Activated T-cell treated with anti-CD3 and anti-CD28 coated beads, Interleukin-2, amount 50 U/mL, for 72 hours (primary cell): Measurements from ENCODE around the gene UBE2O. TPM values are rescaled to one million over a fixed set of nuclear protein-coding genes. Genes with fewer than 3 reads are reported as not detected.

Experiments used
- ATAC-seq, 2 donors: fragments of 150-1000 bp; cut with Tn5 transposase; replicated peaks in 1 of 2; 2 replicates each; pipeline ENCODE4 v1.10.0; 2021; ENCODE audit warnings: moderate library complexity in 2 of 2, mild to moderate bottlenecking in 1 of 2
- DNase-seq, 2 donors: peaks; one replicate each; pipeline ENCODE4 v3.0.0; 2021 to 2022; ENCODE audit warnings: mixed read lengths in 1 of 2
- H3K27ac Mint-ChIP-seq: one replicate; pipeline ENCODE4 v1.8.0; 2022; ENCODE audit warnings: mild to moderate bottlenecking, moderate library complexity, mixed read lengths
- H3K27me3 Mint-ChIP-seq: one replicate; pipeline ENCODE4 v1.8.0; 2022; ENCODE audit warnings: low read depth, mixed read lengths
- H3K36me3 Mint-ChIP-seq, 2 donors: one replicate each; pipeline ENCODE4 v1.8.0; 2022; ENCODE audit warnings: mixed read lengths in 2 of 2, mild to moderate bottlenecking in 1 of 2; ENCODE audit not compliant: insufficient read depth in 2 of 2
- H3K4me1 Mint-ChIP-seq: one replicate; pipeline ENCODE4 v1.8.0; 2022; ENCODE audit warnings: low read depth, mixed read lengths
- H3K4me3 Mint-ChIP-seq, 2 donors: one replicate each; pipeline ENCODE4 v1.8.0; 2022; ENCODE audit warnings: mild to moderate bottlenecking in 2 of 2, mixed read lengths in 2 of 2, moderate library complexity in 2 of 2
- H3K9me3 Mint-ChIP-seq, 2 donors: one replicate each; pipeline ENCODE4 v1.8.0; 2022; ENCODE audit warnings: mixed read lengths in 2 of 2
- total RNA-seq, 2 donors: library from RNA; stranded (reverse); gene quantifications; one replicate each; pipeline ENCODE4 v1.2.3, GENCODE V29; 2022

The UBE2O gene
- total RNA-seq, 2 donors from 2014 or later, result 21.5 to 22.8 TPM

GRCh38 chr17:76390003-76390421 is 62.9 kb downstream of the UBE2O start:
- Mint-ChIP-seq H3K36me3 (no peaks in the 10 kb centered on the region), H3K27ac (no peak overlapping the region), H3K4me3 (no peak overlapping the region), H3K27me3 (no peaks in the 10 kb centered on the region), H3K4me1 (peaks cover 11% of the 10 kb centered on the region), H3K9me3 (no peaks in the 10 kb centered on the region)
- ATAC-seq (no peak), DNase-seq (no peak)

DNA sequence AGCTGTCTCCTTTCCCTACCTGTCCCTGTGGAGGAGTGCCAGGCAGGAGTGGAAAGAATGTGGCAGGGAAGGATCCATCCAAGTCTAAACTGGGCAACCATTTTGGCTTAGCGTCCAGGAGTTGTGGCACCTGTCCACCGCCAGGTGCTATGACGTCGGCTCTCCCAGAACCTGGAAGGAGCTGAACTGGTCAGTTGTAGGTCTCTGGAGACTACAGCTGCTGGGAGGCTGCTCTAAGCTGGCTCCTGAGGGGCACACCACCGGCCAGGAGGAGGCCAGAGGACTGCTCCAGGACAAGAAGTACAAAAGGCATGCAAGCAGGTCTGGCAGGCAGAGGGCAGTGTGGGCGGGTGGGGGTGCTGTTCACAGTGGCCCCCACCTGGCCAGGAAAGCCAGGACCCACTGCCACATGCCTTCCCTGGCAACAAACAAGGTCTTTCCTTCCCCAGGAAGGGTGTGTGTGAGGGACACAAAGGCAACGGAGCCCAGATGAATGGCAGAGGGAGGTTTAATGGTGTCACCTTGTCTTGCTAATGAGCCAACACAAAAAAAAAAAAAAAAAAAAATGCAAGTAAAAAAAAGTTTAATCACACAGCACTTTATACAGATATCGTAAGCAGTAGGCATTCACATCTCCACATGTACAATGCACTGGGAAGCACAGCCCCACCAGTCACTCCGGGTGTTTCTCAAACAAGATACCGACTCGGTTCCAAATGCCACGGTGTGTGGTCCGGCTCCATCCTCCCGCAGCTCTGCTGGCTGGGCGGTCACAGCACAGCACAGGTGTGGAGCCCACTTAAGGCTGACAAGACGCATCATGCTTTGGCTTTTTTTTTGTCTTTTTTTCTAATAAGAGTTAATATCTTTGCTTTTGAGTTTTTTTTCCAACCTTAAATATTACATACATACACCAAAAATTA is 63.7 kb downstream of the UBE2O start:
- no peak overlapping the region for H3K4me3 Mint-ChIP-seq
- H3K36me3 Mint-ChIP-seq, result no peaks in the 10 kb centered on the region
- H3K9me3 Mint-ChIP-seq, result no peaks in the 10 kb centered on the region
- H3K27me3 Mint-ChIP-seq, result no peaks in the 10 kb centered on the region
- DNase-seq (no peak), ATAC-seq (no peak)
- peaks cover 11% of the 10 kb centered on the region for H3K4me1 Mint-ChIP-seq
- H3K27ac Mint-ChIP-seq, result no peak overlapping the region

DNA sequence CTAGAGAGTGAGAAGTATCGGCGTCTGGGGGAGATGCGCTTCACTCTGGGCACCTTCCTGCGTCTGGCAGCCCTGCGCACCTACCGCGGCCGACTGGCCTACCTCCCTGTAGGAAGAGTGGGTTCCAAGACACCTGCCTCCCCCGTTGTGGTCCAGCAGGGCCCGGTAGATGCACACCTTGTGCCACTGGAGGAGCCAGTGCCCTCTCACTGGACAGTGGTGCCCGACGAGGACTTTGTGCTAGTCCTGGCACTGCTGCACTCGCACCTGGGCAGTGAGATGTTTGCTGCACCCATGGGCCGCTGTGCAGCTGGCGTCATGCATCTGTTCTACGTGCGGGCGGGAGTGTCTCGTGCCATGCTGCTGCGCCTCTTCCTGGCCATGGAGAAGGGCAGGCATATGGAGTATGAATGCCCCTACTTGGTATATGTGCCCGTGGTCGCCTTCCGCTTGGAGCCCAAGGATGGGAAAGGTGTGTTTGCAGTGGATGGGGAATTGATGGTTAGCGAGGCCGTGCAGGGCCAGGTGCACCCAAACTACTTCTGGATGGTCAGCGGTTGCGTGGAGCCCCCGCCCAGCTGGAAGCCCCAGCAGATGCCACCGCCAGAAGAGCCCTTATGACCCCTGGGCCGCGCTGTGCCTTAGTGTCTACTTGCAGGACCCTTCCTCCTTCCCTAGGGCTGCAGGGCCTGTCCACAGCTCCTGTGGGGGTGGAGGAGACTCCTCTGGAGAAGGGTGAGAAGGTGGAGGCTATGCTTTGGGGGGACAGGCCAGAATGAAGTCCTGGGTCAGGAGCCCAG is 65.8 kb downstream of the UBE2O start:
- Mint-ChIP-seq H3K27ac (no peak overlapping the region), H3K4me1 (peaks cover 15% of the 10 kb centered on the region), H3K27me3 (no peaks in the 10 kb centered on the region), H3K9me3 (no peaks in the 10 kb centered on the region), H3K4me3 (peak overlapping the region; percentile 75 to 79), H3K36me3 (peaks cover 0 to 1% of the 10 kb centered on the region in 2 donors)
- DNase-seq (no peak), ATAC-seq (no peak)

- peak; percentile 26 to 31 for ATAC-seq
- Mint-ChIP-seq H3K27ac (no peak overlapping the region), H3K27me3 (no peaks in the 10 kb centered on the region), H3K36me3 (peaks cover 0 to 1% of the 10 kb centered on the region in 2 donors), H3K4me1 (peaks cover 15% of the 10 kb centered on the region), H3K9me3 (no peaks in the 10 kb centered on the region), H3K4me3 (peak overlapping the region; percentile 75 to 79)
- DNase-seq, result peak; percentile 89 to 93
Measured at GRCh38 chr17:76385892-76386786, 66.8 kb downstream of the UBE2O start.

DNA sequence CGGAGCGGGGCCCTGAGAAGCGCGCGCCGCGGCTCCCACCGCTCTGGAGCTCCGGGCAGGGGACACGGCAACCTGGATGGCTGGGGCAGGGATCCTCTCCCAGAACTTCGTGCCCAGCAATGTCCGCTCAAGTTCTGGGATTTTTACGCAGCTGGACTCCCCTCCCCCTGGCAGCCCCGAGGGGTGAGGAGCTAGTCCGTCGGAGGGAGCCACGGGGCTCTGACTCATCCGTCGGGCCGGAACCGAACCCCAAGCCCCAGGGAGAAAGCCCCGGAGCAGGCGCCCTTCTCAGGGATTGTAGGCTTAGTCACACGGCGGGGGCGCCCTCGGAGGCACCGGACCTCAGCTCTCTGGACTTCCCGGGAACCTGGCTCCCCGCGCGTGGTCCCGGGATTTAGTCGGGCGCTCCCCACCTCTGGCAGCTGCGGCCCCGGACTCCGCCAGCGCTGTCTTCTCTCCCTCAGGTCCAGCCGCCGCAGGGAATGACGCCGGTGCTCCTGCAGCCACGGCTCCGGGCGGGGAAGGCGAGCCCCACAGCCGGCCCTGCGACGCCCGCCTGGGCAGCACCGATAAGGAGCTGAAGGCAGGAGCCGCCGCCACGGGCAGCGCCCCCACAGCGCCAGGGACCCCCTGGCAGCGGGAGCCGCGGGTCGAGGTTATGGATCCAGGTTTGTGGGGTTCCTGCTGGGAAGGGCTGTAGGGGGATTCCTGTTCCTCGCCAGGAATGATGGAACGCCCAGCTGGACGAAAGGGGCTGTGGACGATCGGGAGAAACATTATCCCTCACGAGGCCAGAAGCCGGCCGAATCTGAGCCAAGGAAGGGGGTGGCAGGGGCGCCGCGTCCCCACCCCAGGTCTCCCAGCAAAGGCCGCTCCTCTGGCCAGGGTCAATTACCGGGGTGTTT is 67.7 kb downstream of the UBE2O start:
- DNase-seq (peak; percentile 59 to 67), ATAC-seq (peak; percentile 23 to 26)
- Mint-ChIP-seq H3K27me3 (no peaks in the 10 kb centered on the region), H3K4me3 (peak overlapping the region; percentile 75 to 79), H3K9me3 (no peaks in the 10 kb centered on the region), H3K36me3 (peaks cover 0 to 1% of the 10 kb centered on the region in 2 donors), H3K4me1 (peaks cover 15% of the 10 kb centered on the region), H3K27ac (no peak overlapping the region)

- no peaks in the 10 kb centered on the region for H3K9me3 Mint-ChIP-seq
- peak within 1 kb of the TSS; percentile 30 for H3K27ac Mint-ChIP-seq
- DNase-seq (peak; percentile 80 to 86), ATAC-seq (peak; percentile 76 to 77)
- H3K27me3 Mint-ChIP-seq, result no peaks in the 10 kb centered on the region
- peaks cover 15% of the 10 kb centered on the region for H3K4me1 Mint-ChIP-seq
- H3K36me3 Mint-ChIP-seq, result peaks cover 0 to 1% of the 10 kb centered on the region in 2 donors
- peak within 1 kb of the TSS; percentile 95 to 98 for H3K4me3 Mint-ChIP-seq
Measured at GRCh38 chr17:76384222-76384986, 68.5 kb downstream of the UBE2O start, which contains the start of gene SPHK1. Gene SPHK1 (plus strand): TSS chr17:76384609. CDS start chr17:76385645, 1,036 bp downstream.

- DNase-seq (peak; percentile 64 to 67), ATAC-seq (peak; percentile 41 to 48)
- peak overlapping the region; percentile 95 to 98 for H3K4me3 Mint-ChIP-seq
- H3K9me3 Mint-ChIP-seq, result no peaks in the 10 kb centered on the region
- peaks cover 0 to 1% of the 10 kb centered on the region in 2 donors for H3K36me3 Mint-ChIP-seq
- peaks cover 15% of the 10 kb centered on the region for H3K4me1 Mint-ChIP-seq
- no peaks in the 10 kb centered on the region for H3K27me3 Mint-ChIP-seq
- H3K27ac Mint-ChIP-seq, result peak overlapping the region; percentile 30
Measured at GRCh38 chr17:76383546-76384221, 69.3 kb downstream of the UBE2O start.

- Mint-ChIP-seq H3K9me3 (no peaks in the 10 kb centered on the region), H3K4me1 (peaks cover 15% of the 10 kb centered on the region), H3K27me3 (no peaks in the 10 kb centered on the region), H3K36me3 (peaks cover 0 to 1% of the 10 kb centered on the region in 2 donors), H3K4me3 (peak overlapping the region; percentile 95 to 98), H3K27ac (no peak overlapping the region)
- ATAC-seq (peak; percentile 65 to 70), DNase-seq (peak; percentile 79 to 81)
Measured at GRCh38 chr17:76382803-76383545, 70.0 kb downstream of the UBE2O start.

GRCh38 chr17:76382351-76382802 is 70.6 kb downstream of the UBE2O start:
- Mint-ChIP-seq H3K27ac (no peak overlapping the region), H3K9me3 (no peaks in the 10 kb centered on the region), H3K4me3 (peak overlapping the region; percentile 95 to 98)

DNA sequence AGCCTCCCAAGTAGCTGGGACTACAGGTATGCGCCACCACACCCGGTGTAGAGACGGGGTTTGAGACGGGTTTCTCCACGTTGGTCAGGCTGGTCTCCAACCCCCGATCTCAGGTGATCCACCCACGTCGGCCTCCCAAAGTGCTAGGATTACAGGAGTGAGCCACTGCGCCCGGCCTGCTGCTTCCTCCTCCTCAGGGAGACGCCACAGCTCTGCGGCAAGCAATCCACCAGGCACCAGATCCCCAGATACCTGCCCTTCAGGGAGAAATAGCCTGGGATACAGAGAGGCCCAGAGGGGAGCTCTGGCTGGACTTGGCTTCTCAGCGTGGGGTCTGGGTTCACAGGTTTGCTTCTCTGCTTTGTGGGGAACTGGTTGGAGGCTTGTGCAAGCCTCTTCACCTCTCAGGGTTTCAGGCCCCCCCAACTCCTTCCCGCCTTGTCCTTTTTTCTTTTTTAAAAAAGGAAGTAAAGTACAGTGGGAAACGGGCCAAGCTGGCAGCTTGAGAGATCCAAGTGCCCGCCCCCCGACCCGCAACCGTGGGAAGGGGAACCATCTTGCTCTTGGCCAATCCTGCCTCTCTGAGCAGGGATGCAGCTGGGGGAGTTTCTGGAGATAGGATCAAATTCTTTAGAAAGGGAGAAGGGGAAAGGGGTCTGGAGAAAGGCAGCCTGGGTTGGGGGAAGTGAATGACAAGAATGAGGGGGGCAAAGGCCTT is 71.2 kb downstream of the UBE2O start:
- no peak for ATAC-seq
- H3K27ac Mint-ChIP-seq, result no peak overlapping the region
- H3K27me3 Mint-ChIP-seq, result no peaks in the 10 kb centered on the region
- peaks cover 15% of the 10 kb centered on the region for H3K4me1 Mint-ChIP-seq
- H3K36me3 Mint-ChIP-seq, result peaks cover 0 to 1% of the 10 kb centered on the region in 2 donors
- H3K9me3 Mint-ChIP-seq, result no peaks in the 10 kb centered on the region
- H3K4me3 Mint-ChIP-seq, result peak overlapping the region; percentile 95 to 98
- no peak for DNase-seq

More at GRCh38 chr17:76382351-76382802, 70.6 kb downstream of the UBE2O start:
- H3K27me3 Mint-ChIP-seq, result no peaks in the 10 kb centered on the region
- DNase-seq, result peak; percentile 38 to 46
- peaks cover 15% of the 10 kb centered on the region for H3K4me1 Mint-ChIP-seq
- ATAC-seq, result no peak
- H3K36me3 Mint-ChIP-seq, result peaks cover 0 to 1% of the 10 kb centered on the region in 2 donors
